IPS-20b (cell line): ENCODE measurements around the gene PCOLCE2.
"Not testable (repeated sequence)": the region's sequence is repeated elsewhere in the genome, so short reads cannot be mapped to it uniquely, and the experiment has no call there.

ENCODE experiments used
- H3K27ac ChIP-seq: one replicate; pipeline ENCODE4 v1.5.1; 2013; ENCODE audit warnings: low read length
- H3K27me3 ChIP-seq: 2 replicates; pipeline ENCODE4 v1.6.1; 2013; ENCODE audit warnings: mild to moderate bottlenecking, low read length, inconsistent platforms; ENCODE audit not compliant: insufficient read depth
- H3K36me3 ChIP-seq: 2 replicates; pipeline ENCODE4 v1.6.1; 2013; ENCODE audit warnings: low read depth, mild to moderate bottlenecking, inconsistent platforms, low read length, moderate library complexity; ENCODE audit not compliant: insufficient read depth
- H3K4me1 ChIP-seq: 2 replicates; pipeline ENCODE4 v1.6.1; 2013; ENCODE audit warnings: mild to moderate bottlenecking, control low read depth, inconsistent platforms, low read length, moderate library complexity; ENCODE audit not compliant: insufficient read depth
- H3K4me3 ChIP-seq: 2 replicates; pipeline ENCODE4 v1.5.1; 2013; ENCODE audit warnings: mild to moderate bottlenecking, low read length, inconsistent platforms
- H3K9ac ChIP-seq: 2 replicates; pipeline ENCODE4 v1.6.1; 2013; ENCODE audit warnings: low read depth, mild to moderate bottlenecking, inconsistent platforms, low read length, moderate library complexity
- H3K9me3 ChIP-seq: 2 replicates; pipeline ENCODE4 v1.6.1; 2013; ENCODE audit warnings: mild to moderate bottlenecking, low read depth, low read length, inconsistent platforms; ENCODE audit not compliant: insufficient read depth

The PCOLCE2 gene

GRCh38 chr3:142881445-142882224, 7.2 kb downstream of the PCOLCE2 start:
- H3K9ac ChIP-seq, result no peak overlapping the region
- no peaks in the 10 kb centered on the region for H3K4me1 ChIP-seq
- H3K9me3 ChIP-seq, result no peaks in the 10 kb centered on the region
- no peak overlapping the region for H3K4me3 ChIP-seq
- H3K27ac ChIP-seq, result no peak overlapping the region
- no peaks in the 10 kb centered on the region for H3K27me3 ChIP-seq
- peaks cover 8% of the 10 kb centered on the region; the same call in 1 of the 2 replicates for H3K36me3 ChIP-seq

DNA sequence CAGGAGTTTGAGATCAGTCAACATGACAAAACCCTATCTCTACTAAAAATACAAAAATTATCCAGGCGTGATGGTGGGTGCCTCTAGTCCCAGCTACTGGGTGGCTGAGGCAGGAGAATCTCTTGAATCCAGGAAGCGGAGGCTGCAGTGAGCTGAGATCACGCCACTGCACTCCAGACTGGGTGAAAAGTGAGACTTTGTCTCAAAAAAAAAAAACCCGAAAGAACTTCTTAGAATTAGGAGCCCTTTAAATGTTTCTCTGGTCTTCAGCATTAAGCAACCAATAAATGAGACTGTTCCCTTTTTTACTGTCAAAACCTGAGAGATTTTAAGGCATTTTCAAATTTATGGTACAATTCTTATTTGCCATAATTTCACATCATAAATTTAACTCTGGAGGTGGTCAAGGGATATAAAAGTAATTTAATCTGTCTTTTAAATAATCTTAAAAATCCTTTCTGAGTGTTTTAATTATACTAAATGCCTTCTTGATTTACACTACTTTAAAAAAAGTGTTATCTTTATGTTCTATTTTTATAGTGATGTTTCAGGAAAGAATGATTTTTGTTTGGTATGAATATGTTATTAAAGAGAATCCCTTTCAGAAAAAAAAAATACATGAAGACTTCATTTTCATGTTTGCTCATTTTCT, 10.1 kb downstream of the PCOLCE2 start:
- Histone ChIP-seq H3K27ac (no peak overlapping the region), H3K9ac (no peak overlapping the region), H3K9me3 (no peaks in the 10 kb centered on the region), H3K4me1 (no peaks in the 10 kb centered on the region), H3K36me3 (peaks cover 9% of the 10 kb centered on the region; the same call in 1 of the 2 replicates), H3K4me3 (no peak overlapping the region), H3K27me3 (no peaks in the 10 kb centered on the region)

DNA sequence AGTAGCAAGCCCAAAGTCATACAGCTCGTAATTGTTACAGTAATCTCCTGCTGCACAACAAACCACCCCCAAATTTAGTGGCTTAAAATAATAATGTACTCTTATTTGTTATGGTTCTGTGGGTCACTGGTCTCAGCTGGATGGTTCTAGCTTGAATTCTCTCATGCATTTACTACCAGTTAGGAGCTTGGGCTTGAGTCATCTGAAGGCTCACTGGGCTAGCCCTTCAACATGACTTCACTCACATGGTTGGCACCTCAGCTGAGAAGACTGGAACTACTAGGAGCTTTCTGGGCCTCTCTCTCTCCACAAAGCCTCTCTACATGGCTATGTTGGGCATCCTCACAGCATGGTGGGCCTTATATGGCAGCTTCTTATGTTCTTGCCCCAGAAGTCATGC, 12.5 kb downstream of the PCOLCE2 start:
- Histone ChIP-seq H3K4me3 (no peak overlapping the region), H3K27me3 (no peaks in the 10 kb centered on the region), H3K4me1 (peaks cover under 1% of the 10 kb centered on the region; the same call in 1 of the 2 replicates), H3K9ac (no peak overlapping the region), H3K9me3 (no peaks in the 10 kb centered on the region), H3K27ac (no peak overlapping the region), H3K36me3 (peaks cover 6% of the 10 kb centered on the region; the same call in 1 of the 2 replicates)

- Histone ChIP-seq H3K9ac (no peak overlapping the region), H3K4me1 (peaks cover 5% of the 10 kb centered on the region; the same call in 1 of the 2 replicates)
These were observed 13.2 kb downstream of the PCOLCE2 start for GRCh38 chr3:142875583-142876207.

DNA sequence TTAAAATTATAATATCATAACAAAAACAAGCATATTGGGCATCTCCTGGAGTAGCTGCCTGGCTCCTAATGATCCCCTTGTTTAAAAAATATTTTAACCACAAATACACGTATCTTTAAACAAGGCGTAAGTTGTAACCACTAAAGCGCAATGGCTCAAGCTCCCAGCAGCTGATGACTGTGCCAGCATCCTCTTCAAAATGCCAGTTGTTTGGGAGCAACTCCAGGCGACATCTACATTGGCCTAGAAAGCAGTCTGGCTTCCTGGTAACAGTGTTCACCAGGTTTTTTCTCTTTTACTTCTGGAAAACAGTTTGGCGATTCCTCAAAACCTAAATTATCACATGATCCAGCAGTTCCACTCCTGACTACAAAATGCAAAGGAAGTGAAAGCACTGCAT, 13.8 kb downstream of the PCOLCE2 start:
- Histone ChIP-seq H3K9me3 (no peaks in the 10 kb centered on the region), H3K4me3 (no peak overlapping the region), H3K27ac (no peak overlapping the region), H3K4me1 (peaks cover 5% of the 10 kb centered on the region; the same call in 1 of the 2 replicates), H3K9ac (no peak overlapping the region), H3K27me3 (no peaks in the 10 kb centered on the region), H3K36me3 (0 out of 2 replicates have a peak, but pooled peaks cover 5% of the 10 kb centered on the region)

More at GRCh38 chr3:142875583-142876207, 13.2 kb downstream of the PCOLCE2 start:
- H3K27ac ChIP-seq, result no peak overlapping the region
- H3K27me3 ChIP-seq, result no peaks in the 10 kb centered on the region
- no peaks in the 10 kb centered on the region for H3K9me3 ChIP-seq
- H3K4me3 ChIP-seq, result no peak overlapping the region
- 0 out of 2 replicates have a peak, but pooled peaks cover 5% of the 10 kb centered on the region for H3K36me3 ChIP-seq

GRCh38 chr3:142868382-142868781, 20.5 kb downstream of the PCOLCE2 start:
- not testable (repeated sequence) for H3K36me3 ChIP-seq, H3K4me3 ChIP-seq

DNA sequence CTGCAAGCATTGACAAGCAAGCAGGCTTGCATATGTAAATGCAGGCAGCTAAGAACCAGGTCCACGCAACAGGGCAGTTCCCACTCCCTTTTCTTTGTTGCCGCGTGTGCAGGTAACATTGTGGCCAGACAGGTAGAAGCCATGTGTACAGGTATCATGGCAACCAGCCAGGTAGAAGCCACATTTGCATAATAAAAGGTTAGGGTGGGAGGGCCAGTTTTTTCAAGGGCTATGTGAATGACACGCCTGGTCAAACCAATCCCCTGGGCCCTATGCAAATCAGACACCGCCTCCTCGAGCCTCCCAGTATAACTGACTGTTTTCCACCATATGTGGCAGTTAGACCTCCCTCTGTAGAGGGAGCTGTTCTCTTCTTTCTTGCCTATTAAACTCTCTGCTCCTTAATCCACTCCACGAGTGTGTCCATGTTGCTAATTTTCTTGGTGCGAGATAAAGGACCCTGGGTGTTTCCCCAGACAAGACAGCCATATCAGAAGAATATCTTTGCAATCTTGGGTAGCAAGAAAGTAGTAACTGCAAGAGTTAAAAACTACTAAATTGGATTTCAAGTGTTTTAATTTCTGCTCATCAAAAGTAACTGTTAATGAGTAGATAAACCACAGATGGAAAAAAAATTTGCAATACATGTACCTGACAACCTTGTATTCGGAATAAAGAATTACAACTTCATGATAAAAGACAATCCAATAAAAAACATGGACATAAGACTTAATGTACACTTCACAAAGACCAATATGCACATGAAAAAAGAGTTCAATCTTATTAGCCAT, 21.8 kb downstream of the PCOLCE2 start:
- Histone ChIP-seq H3K27me3 (no peaks in the 10 kb centered on the region), H3K27ac (no peak overlapping the region), H3K9ac (no peak overlapping the region), H3K36me3 (no peaks in the 10 kb centered on the region), H3K4me3 (peak overlapping the region; percentile 32; the same call in 1 of the 2 replicates), H3K4me1 (peaks cover 49% of the 10 kb centered on the region), H3K9me3 (no peaks in the 10 kb centered on the region)

More at GRCh38 chr3:142868382-142868781, 20.5 kb downstream of the PCOLCE2 start:
- not testable (repeated sequence) for H3K9ac ChIP-seq, H3K9me3 ChIP-seq, H3K27ac ChIP-seq, H3K27me3 ChIP-seq
- peaks cover 38% of the 10 kb centered on the region for H3K4me1 ChIP-seq

DNA sequence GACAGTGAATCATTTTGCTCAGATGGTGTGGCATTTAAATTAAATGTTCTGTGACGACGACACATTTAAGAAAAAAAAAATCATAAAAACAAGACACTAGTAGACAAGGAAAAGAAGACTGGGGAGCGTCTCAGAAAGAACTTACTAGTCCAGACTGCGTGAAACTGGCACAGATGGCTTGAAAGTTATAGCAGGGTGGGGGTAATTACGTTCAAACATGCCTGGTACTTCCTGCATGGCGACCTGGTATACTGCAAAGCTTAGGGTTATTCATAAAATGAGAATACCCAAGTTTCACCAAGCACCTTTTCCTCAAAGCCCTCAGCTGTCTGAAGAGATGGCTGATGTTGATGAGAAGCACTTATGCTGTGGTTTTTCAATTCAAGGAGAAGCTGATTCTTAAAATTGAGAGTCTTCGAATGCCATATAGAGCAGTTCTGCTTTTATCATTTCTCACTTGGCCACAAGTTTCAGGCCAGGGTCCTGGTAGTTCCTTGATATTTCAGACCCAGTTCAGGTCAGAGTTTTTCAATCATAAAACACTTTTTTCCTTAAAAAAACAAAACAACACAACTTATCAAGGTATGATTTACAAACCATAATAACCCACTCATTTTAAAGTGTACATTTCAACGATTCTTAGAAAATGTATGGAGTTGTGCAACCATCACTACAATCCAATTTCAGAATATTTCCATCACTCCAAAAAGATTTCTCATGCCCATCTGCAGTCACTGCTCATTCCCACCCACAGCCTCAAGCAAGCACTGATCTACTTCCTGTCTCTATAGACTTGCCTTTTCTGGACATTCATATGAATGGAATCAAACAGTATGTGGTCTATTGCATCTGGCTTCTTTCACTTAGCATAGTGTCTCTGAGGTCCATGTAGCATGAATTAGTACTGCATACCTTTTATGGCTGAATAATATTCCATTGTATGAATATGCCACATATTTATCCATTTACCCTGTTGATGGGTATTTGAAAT, 24.7 kb downstream of the PCOLCE2 start:
- peak overlapping the region; percentile 56 for H3K4me3 ChIP-seq
- H3K4me1 ChIP-seq, result peaks cover 54% of the 10 kb centered on the region
- H3K27me3 ChIP-seq, result no peaks in the 10 kb centered on the region
- H3K27ac ChIP-seq, result peak overlapping the region; percentile 63
- no peaks in the 10 kb centered on the region for H3K9me3 ChIP-seq
- H3K9ac ChIP-seq, result peak overlapping the region; percentile 69; the same call in 1 of the 2 replicates
- no peaks in the 10 kb centered on the region for H3K36me3 ChIP-seq

- H3K9ac ChIP-seq, result peak overlapping the region; percentile 69
- no peaks in the 10 kb centered on the region for H3K9me3 ChIP-seq
- peaks cover 54% of the 10 kb centered on the region for H3K4me1 ChIP-seq
- no peaks in the 10 kb centered on the region for H3K27me3 ChIP-seq
- H3K27ac ChIP-seq, result peak overlapping the region; percentile 63
- H3K4me3 ChIP-seq, result peak overlapping the region; percentile 56
- H3K36me3 ChIP-seq, result no peaks in the 10 kb centered on the region
These were observed 25.7 kb downstream of the PCOLCE2 start for GRCh38 chr3:142863010-142863817.

DNA sequence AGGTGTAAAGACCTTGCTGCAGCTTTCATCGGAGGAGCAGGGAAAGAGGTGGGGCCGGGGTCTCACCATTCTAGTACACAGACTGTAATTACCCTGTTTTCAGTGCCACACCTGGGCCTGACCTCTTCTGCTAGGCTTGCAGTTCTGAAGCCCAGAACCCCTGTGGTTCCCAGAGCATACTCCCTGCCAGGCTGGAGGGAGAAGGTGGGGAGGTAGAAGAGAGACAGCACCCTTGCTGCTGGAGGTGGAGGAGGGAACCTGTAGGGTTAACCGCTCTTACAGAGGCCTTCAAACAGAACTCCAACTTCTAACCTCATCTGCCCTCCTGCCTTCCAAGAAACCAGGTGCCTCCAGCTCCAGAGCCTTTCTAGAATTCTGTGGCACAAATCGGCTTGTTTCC, 27.0 kb downstream of the PCOLCE2 start:
- H3K9me3 ChIP-seq, result no peaks in the 10 kb centered on the region
- H3K27ac ChIP-seq, result no peak overlapping the region
- H3K27me3 ChIP-seq, result no peaks in the 10 kb centered on the region
- peaks cover 54% of the 10 kb centered on the region for H3K4me1 ChIP-seq
- no peaks in the 10 kb centered on the region for H3K36me3 ChIP-seq
- H3K4me3 ChIP-seq, result no peak overlapping the region
- H3K9ac ChIP-seq, result peak overlapping the region; percentile 30; the same call in 1 of the 2 replicates
